Osteocyte (in vitro differentiated cells): ENCODE results near the gene PAPSS1. TPM values are rescaled to one million over a fixed set of nuclear protein-coding genes. Genes with fewer than 3 reads are reported as not detected.

Experiments used
- DNase-seq: peaks from one replicate; pipeline ENCODE4 v3.0.0; 2021; ENCODE audit warnings: mixed read lengths; ENCODE audit not compliant: unreplicated experiment; ENCODE audit errors: extremely low spot score
- H3K27ac Mint-ChIP-seq: one replicate; pipeline ENCODE4 v1.8.0; 2021; ENCODE audit warnings: mild to moderate bottlenecking, mixed read lengths; ENCODE audit not compliant: unreplicated experiment
- H3K27me3 Mint-ChIP-seq: one replicate; pipeline ENCODE4 v1.8.0; 2021; ENCODE audit warnings: mixed read lengths; ENCODE audit not compliant: unreplicated experiment
- H3K36me3 Mint-ChIP-seq: one replicate; pipeline ENCODE4 v1.8.0; 2021; ENCODE audit warnings: mixed read lengths; ENCODE audit not compliant: unreplicated experiment
- H3K4me1 Mint-ChIP-seq: one replicate; pipeline ENCODE4 v1.8.0; 2021; ENCODE audit warnings: mixed read lengths; ENCODE audit not compliant: unreplicated experiment
- H3K4me3 Mint-ChIP-seq: one replicate; pipeline ENCODE4 v1.8.0; 2021; ENCODE audit warnings: mild to moderate bottlenecking, moderate library complexity, mixed read lengths; ENCODE audit not compliant: unreplicated experiment
- H3K9me3 Mint-ChIP-seq: one replicate; pipeline ENCODE4 v1.8.0; 2021; ENCODE audit warnings: mixed read lengths; ENCODE audit not compliant: unreplicated experiment
- long read RNA-seq: library from polyadenylated mRNA; unstranded; transcript quantifications from one replicate; pipeline ENCODE4 v2.0.0, GENCODE V29; 2021
- total RNA-seq: library from RNA; stranded (reverse); gene quantifications from 2 replicates; pipeline ENCODE4 v1.2.1, GENCODE V29; 2021
- TF ChIP-seq, protein P1 (sequence below): fragments of 200-600 bp; sonication (generic); IDR thresholded peaks from 2 replicates; pipeline ENCODE4 v1.5.0; 2021; ENCODE audit warnings: antibody characterized with exemption, mild to moderate bottlenecking, moderate library complexity

Gene PAPSS1
- total RNA-seq, result 79.5 and 82.6 TPM in 2 replicates
- long read RNA-seq, transcript PAPSS1-201 (12 exons, 2,731 nt), result major isoform, 1,040 of 1,147 reads
- long read RNA-seq, partial matches to known transcripts, result 36 of 1,147 reads
- long read RNA-seq, other reads (novel, unspliced or antisense), result 71 of 1,147 reads

- TF ChIP-seq, protein P1, sequence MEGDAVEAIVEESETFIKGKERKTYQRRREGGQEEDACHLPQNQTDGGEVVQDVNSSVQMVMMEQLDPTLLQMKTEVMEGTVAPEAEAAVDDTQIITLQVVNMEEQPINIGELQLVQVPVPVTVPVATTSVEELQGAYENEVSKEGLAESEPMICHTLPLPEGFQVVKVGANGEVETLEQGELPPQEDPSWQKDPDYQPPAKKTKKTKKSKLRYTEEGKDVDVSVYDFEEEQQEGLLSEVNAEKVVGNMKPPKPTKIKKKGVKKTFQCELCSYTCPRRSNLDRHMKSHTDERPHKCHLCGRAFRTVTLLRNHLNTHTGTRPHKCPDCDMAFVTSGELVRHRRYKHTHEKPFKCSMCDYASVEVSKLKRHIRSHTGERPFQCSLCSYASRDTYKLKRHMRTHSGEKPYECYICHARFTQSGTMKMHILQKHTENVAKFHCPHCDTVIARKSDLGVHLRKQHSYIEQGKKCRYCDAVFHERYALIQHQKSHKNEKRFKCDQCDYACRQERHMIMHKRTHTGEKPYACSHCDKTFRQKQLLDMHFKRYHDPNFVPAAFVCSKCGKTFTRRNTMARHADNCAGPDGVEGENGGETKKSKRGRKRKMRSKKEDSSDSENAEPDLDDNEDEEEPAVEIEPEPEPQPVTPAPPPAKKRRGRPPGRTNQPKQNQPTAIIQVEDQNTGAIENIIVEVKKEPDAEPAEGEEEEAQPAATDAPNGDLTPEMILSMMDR, result no peak
These were observed at the start of gene PAPSS1 for GRCh38 chr4:107719922-107720722. TSS of gene PAPSS1 (minus strand) at chr4:107720234. CDS start at chr4:107720179, 55 bp downstream.

GRCh38 chr4:107760281-107760947 lies 40.4 kb upstream of the PAPSS1 start:
- no peak overlapping the region for H3K27ac Mint-ChIP-seq
- no peak overlapping the region for H3K4me3 Mint-ChIP-seq
- no peaks in the 10 kb centered on the region for H3K9me3 Mint-ChIP-seq
- H3K4me1 Mint-ChIP-seq, result peaks cover 6% of the 10 kb centered on the region
- peaks cover 45% of the 10 kb centered on the region for H3K27me3 Mint-ChIP-seq
- TF ChIP-seq, protein P1, result peak; percentile 42
- DNase-seq, result no peak
- no peaks in the 10 kb centered on the region for H3K36me3 Mint-ChIP-seq

More at GRCh38 chr4:107719922-107720722, at the start of gene PAPSS1:
- DNase-seq, result peak; percentile 98
- Mint-ChIP-seq H3K27me3 (no peaks in the 10 kb centered on the region), H3K9me3 (peaks cover 3% of the 10 kb centered on the region), H3K4me1 (peaks cover 48% of the 10 kb centered on the region), H3K4me3 (peak within 1 kb of the TSS; percentile 95), H3K36me3 (peaks cover 6% of the 10 kb centered on the region), H3K27ac (peak within 1 kb of the TSS; percentile 98)

GRCh38 chr4:107757864-107758476 lies 37.9 kb upstream of the PAPSS1 start:
- Mint-ChIP-seq H3K4me1 (peaks cover 6% of the 10 kb centered on the region), H3K27me3 (peaks cover 38% of the 10 kb centered on the region), H3K27ac (no peak overlapping the region), H3K36me3 (no peaks in the 10 kb centered on the region), H3K4me3 (no peak overlapping the region), H3K9me3 (no peaks in the 10 kb centered on the region)
- DNase-seq, result no peak
- TF ChIP-seq, protein P1, result peak; percentile 67

DNA sequence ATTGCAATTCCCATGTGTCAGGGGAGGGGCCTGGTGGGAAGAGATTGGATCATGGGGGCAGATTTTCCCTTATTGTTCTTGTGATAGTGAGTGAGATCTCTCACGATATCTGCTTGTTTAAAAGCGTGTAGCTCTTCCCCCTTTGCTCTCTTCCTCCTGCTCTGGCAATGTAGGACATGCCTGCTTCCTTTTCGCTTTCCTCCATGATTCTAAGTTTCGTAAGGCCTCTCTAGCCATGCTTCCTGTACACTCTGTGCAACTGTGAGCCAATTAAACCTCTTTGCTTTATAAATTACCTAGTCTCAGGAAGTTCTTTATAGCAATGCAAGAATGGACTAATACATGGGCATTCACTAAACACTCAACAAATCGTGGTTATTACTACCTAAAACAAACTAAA lies 37.2 kb upstream of the PAPSS1 start:
- TF ChIP-seq, protein P1, result no peak
- Mint-ChIP-seq H3K27ac (no peak overlapping the region), H3K4me1 (peaks cover 6% of the 10 kb centered on the region), H3K4me3 (no peak overlapping the region), H3K9me3 (no peaks in the 10 kb centered on the region), H3K36me3 (no peaks in the 10 kb centered on the region), H3K27me3 (peaks cover 42% of the 10 kb centered on the region)
- no peak for DNase-seq
